HCT116 (cell line): Measurements from ENCODE around the gene ABCC9. TPM values are rescaled to one million over a fixed set of nuclear protein-coding genes. Genes with fewer than 3 reads are reported as not detected.
"Not testable (repeated sequence)": the region's sequence is repeated elsewhere in the genome, so short reads cannot be mapped to it uniquely, and the experiment has no call there.

Experiments used
- ATAC-seq: fragments of 200-7000 bp; cut with Tn5 transposase; 2 replicates; pipeline ENCODE4 v1.9.1; 2020; ENCODE audit warnings: mild to moderate bottlenecking, moderate library complexity
- BruUV-seq: library from RNA; stranded (reverse); fragments of 400-500 nt; replicated peaks from 2 replicates; lab custom pipeline; 2021; lab: Mats Ljungman, UMichigan
- CTCF ChIA-PET: fragments of 300-600 bp; sonication (Branson Sonifier 250); formaldehyde crosslinking; loops from one replicate; lab custom pipeline; 2021; ENCODE audit warnings: antibody characterized with exemption; lab: Charles Lee
- POLR2A ChIA-PET: fragments of 300-600, 350-600 bp; sonication (Branson Sonifier 250); formaldehyde crosslinking; loops from one replicate; lab custom pipeline; 2021; ENCODE audit warnings: antibody characterized with exemption; lab: Charles Lee
- RAD21 ChIA-PET, 2 experiments: fragments of 300-600 bp; sonication (Branson Sonifier 250); formaldehyde crosslinking; loops; one replicate each; lab custom pipeline; 2023; ENCODE audit warnings: low total read pairs in 2 of 2; ENCODE audit not compliant: uncharacterized antibody in 2 of 2, unreplicated experiment in 2 of 2, low non-redundant PET in 1 of 2; lab: Charles Lee
- DNase-seq: peaks from one replicate; pipeline ENCODE4 v3.0.0-alpha.2; 2010; ENCODE audit warnings: low read depth, low spot score
- H2AFZ ChIP-seq: fragments of 200-600 bp; shearing (Covaris generic), sonication (generic); 2 replicates; pipeline ENCODE4 v1.6.1; 2017; ENCODE audit warnings: low read depth, mixed run types, mixed read lengths, antibody characterized with exemption, low read length; ENCODE audit not compliant: poor library complexity, severe bottlenecking
- H3K27ac ChIP-seq: 2 replicates; pipeline ENCODE4 v1.5.1; 2012; ENCODE audit warnings: low read depth, low read length
- H3K27me3 ChIP-seq: fragments of 200-600 bp; sonication (generic); 2 replicates; pipeline ENCODE4 v1.6.1; 2016; ENCODE audit warnings: mixed run types, low read length, mixed read lengths; ENCODE audit not compliant: insufficient read depth
- H3K36me3 ChIP-seq, 2 experiments: fragments of 200-500 bp in 1 of 2; fragments of 200-600 bp in 1 of 2; sonication (Bioruptor generic) in 1 of 2; sonication (generic) in 1 of 2; 2 replicates each; pipeline versions ENCODE4 v1.5.1 to v1.6.1; 2014 to 2016; ENCODE audit warnings: low read length in 2 of 2, inconsistent platforms in 1 of 2, mixed read lengths in 1 of 2, mixed run types in 1 of 2; ENCODE audit not compliant: insufficient read depth in 2 of 2, control insufficient read depth in 1 of 2
- H3K4me1 ChIP-seq, 2 experiments: fragments of 200-600 bp in 1 of 2; sonication (generic) in 1 of 2; 2 replicates each; pipeline versions ENCODE4 v1.5.1 to v1.6.1; 2012 to 2017; ENCODE audit warnings: low read length in 2 of 2, inconsistent platforms in 1 of 2, mild to moderate bottlenecking in 1 of 2, mixed read lengths in 1 of 2, mixed run types in 1 of 2, moderate library complexity in 1 of 2; ENCODE audit not compliant: insufficient read depth in 2 of 2, control insufficient read depth in 1 of 2
- H3K4me2 ChIP-seq: fragments of 200-600 bp; sonication (generic); 2 replicates; pipeline ENCODE4 v1.6.1; 2017; ENCODE audit warnings: mixed run types, low read length, mixed read lengths
- H3K4me3 ChIP-seq, 2 experiments: fragments of 200-600 bp in 1 of 2; sonication (generic) in 1 of 2; replicated peaks in 1 of 2; 2 replicates each; pipeline ENCODE4 v1.5.1; 2011 to 2016; ENCODE audit warnings: low read length in 2 of 2, control low read depth in 1 of 2, low read depth in 1 of 2, mild to moderate bottlenecking in 1 of 2, mixed read lengths in 1 of 2, mixed run types in 1 of 2
- H3K79me2 ChIP-seq: fragments of 200-600 bp; sonication (generic); 2 replicates; pipeline ENCODE4 v1.6.1; 2017; ENCODE audit warnings: mild to moderate bottlenecking, mixed run types, low read length, moderate library complexity, mixed read lengths; ENCODE audit not compliant: insufficient read depth
- H3K9ac ChIP-seq: fragments of 200-600 bp; sonication (generic); 2 replicates; pipeline ENCODE4 v1.6.1; 2016; ENCODE audit warnings: low read length, mixed read lengths
- H3K9me2 ChIP-seq: fragments of 200-600 bp; sonication (generic), shearing (Covaris generic); 2 replicates; pipeline ENCODE4 v1.6.1; 2017; ENCODE audit warnings: mixed run types, mild to moderate bottlenecking, moderate library complexity; ENCODE audit not compliant: insufficient read depth
- H3K9me3 ChIP-seq, 2 experiments: fragments of 200-500 bp in 1 of 2; fragments of 200-600 bp in 1 of 2; sonication (Bioruptor generic) in 1 of 2; sonication (generic) in 1 of 2; 2 replicates each; pipeline ENCODE4 v1.6.1; 2014 to 2017; ENCODE audit warnings: low read length in 2 of 2, mixed read lengths in 2 of 2, inconsistent platforms in 1 of 2, low read depth in 1 of 2, mild to moderate bottlenecking in 1 of 2, mixed run types in 1 of 2, moderate library complexity in 1 of 2; ENCODE audit not compliant: control insufficient read depth in 1 of 2, insufficient read depth in 1 of 2
- H4K20me1 ChIP-seq: fragments of 200-600 bp; sonication (generic), shearing (Covaris generic); 2 replicates; pipeline ENCODE4 v1.6.1; 2017; ENCODE audit warnings: mixed run types, mild to moderate bottlenecking, moderate library complexity; ENCODE audit not compliant: insufficient read depth
- CTCF ChIP-seq, 3 experiments: fragments of 200-600 bp in 1 of 3; sonication (generic) in 1 of 3; IDR thresholded peaks in 2 of 3; conservative IDR thresholded peaks in 1 of 3; 2 replicates each; pipeline ENCODE4 v1.5.1; 2012 to 2017; ENCODE audit warnings: low read depth in 2 of 3, low read length in 2 of 3, antibody characterized with exemption in 1 of 3, borderline replicate concordance in 1 of 3, control low read depth in 1 of 3, mild to moderate bottlenecking in 1 of 3, mixed read lengths in 1 of 3, mixed run types in 1 of 3, moderate library complexity in 1 of 3; ENCODE audit not compliant: insufficient read depth in 1 of 3
- EGR1 ChIP-seq: IDR thresholded peaks from 2 replicates; pipeline ENCODE4 v1.6.1; 2012; ENCODE audit warnings: low read depth
- ELF1 ChIP-seq: IDR thresholded peaks from 2 replicates; pipeline ENCODE4 v1.6.1; 2012; ENCODE audit warnings: low read depth, borderline replicate concordance
- FOSL1 ChIP-seq: IDR thresholded peaks from 2 replicates; pipeline ENCODE4 v1.6.1; 2012; ENCODE audit warnings: low read depth
- MAX ChIP-seq: IDR thresholded peaks from 2 replicates; pipeline ENCODE4 v1.6.1; 2012
- RAD21 ChIP-seq: IDR thresholded peaks from 2 replicates; pipeline ENCODE4 v1.6.1; 2012; ENCODE audit warnings: low read depth, mild to moderate bottlenecking
- SP1 ChIP-seq: IDR thresholded peaks from 2 replicates; pipeline ENCODE4 v1.6.1; 2012; ENCODE audit warnings: low read depth
- ZBTB33 ChIP-seq: IDR thresholded peaks from 2 replicates; pipeline ENCODE4 v1.6.1; 2011; ENCODE audit warnings: mild to moderate bottlenecking, low read length, moderate library complexity; ENCODE audit not compliant: insufficient replicate concordance; ENCODE audit errors: extremely low read depth
- intact Hi-C: fragments of 100-400 bp; cut with micrococcal nuclease; formaldehyde crosslinking; loops from 2 replicates; pipeline ENCODE4 v1.10.0; 2022
- total RNA-seq: library from RNA; stranded (reverse); gene quantifications from one replicate; pipeline ENCODE4 v1.2.1, GENCODE V29; 2021; ENCODE audit not compliant: unreplicated experiment

ABCC9 gene
- total RNA-seq, 1 experiment from 2014 or later: 0.05 TPM

GRCh38 chr12:21788089-21788983 is 152.9 kb downstream of the ABCC9 start:
- H3K79me2 ChIP-seq: no peaks in the 10 kb centered on the region
- H3K27me3 ChIP-seq: no peaks in the 10 kb centered on the region
- no peaks in the 10 kb centered on the region for H3K9me3 ChIP-seq
- DNase-seq: no peak
- CTCF ChIA-PET: no interaction called here
- H3K4me2 ChIP-seq: no peak overlapping the region
- H4K20me1 ChIP-seq: no peaks in the 10 kb centered on the region
- H2AFZ ChIP-seq: no peak overlapping the region
- no peaks in the 10 kb centered on the region for H3K4me1 ChIP-seq
- H3K4me3 ChIP-seq: no peak overlapping the region
- H3K27ac ChIP-seq: no peak overlapping the region
- BruUV-seq: no TSS peak
- no peak overlapping the region for H3K9ac ChIP-seq
- intact Hi-C loops: no loop called here
- TF ChIP-seq CTCF (IDR thresholded peaks at IDR 0.05 in 2 of 3, conservative IDR thresholded peaks at IDR 0.05 in 1 of 3; ENCODE audit: borderline replicate concordance in 1 of 3, insufficient read depth in 1 of 3, low read depth in 2 of 3, low read length in 2 of 3) (no peak), RAD21 (no peak), SP1 (no peak), MAX (no peak), FOSL1 (no peak)
- H3K36me3 ChIP-seq: no peaks in the 10 kb centered on the region
- ATAC-seq: no peak
- RAD21 ChIA-PET: no interaction called here
- POLR2A ChIA-PET: no interaction called here
- H3K9me2 ChIP-seq: no peaks in the 10 kb centered on the region

GRCh38 chr12:21786041-21786531 is 155.1 kb downstream of the ABCC9 start:
- Histone ChIP-seq H3K9me2 (no peaks in the 10 kb centered on the region), H2AFZ (no peak overlapping the region), H3K4me1 (no peaks in the 10 kb centered on the region), H3K36me3 (no peaks in the 10 kb centered on the region), H3K27me3 (no peaks in the 10 kb centered on the region), H3K27ac (no peak overlapping the region), H3K79me2 (no peaks in the 10 kb centered on the region), H3K9ac (no peak overlapping the region), H3K9me3 (no peaks in the 10 kb centered on the region), H3K4me3 (no peak overlapping the region), H4K20me1 (no peaks in the 10 kb centered on the region), H3K4me2 (no peak overlapping the region)
- no peak for TF ChIP-seq RAD21
- TF ChIP-seq ELF1: no peak
- TF ChIP-seq ZBTB33: no peak
- no peak for TF ChIP-seq EGR1
- ChIA-PET POLR2A (no interaction called here), CTCF (no interaction called here), RAD21 (no interaction called here)
- DNase-seq (no peak), ATAC-seq (no peak)
- no TSS peak for BruUV-seq
- intact Hi-C loops: no loop called here

GRCh38 chr12:21782723-21783122 is 158.5 kb downstream of the ABCC9 start:
- CTCF ChIA-PET, H3K9me2 ChIP-seq, H3K9me3 ChIP-seq, RAD21 ChIA-PET, H2AFZ ChIP-seq, H3K36me3 ChIP-seq, H3K27me3 ChIP-seq, H3K4me3 ChIP-seq, H3K9ac ChIP-seq, intact Hi-C loops, BruUV-seq, H3K4me1 ChIP-seq, H3K79me2 ChIP-seq, ATAC-seq, DNase-seq, H4K20me1 ChIP-seq, POLR2A ChIA-PET, H3K27ac ChIP-seq, H3K4me2 ChIP-seq: not testable (repeated sequence)
